ENCODE results near the gene AK6. TPM values are rescaled to one million over a fixed set of nuclear protein-coding genes. Genes with fewer than 3 reads are reported as not detected.

The AK6 gene
- total RNA-seq, 3 donors from 2014 or later, result 21.4 to 35.8 (median 28.5) TPM

DNA sequence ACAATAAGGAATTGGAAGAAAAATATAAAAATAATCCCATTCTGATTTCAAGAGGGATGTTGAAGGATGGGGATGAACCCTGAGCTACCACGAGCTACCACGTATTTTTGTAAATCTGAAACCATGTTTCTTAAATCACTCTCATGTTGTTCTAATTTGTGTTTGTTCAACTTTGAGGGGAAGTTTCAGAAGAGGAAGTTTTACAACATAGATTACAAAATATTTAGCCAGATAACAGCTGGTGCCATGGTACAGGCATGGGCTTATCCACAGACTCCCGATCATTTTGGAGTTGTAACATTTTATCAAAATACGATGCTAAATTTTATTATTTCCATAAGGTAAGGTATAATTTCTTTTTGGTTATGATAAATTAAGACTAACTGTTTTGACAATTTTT is 51.9 kb downstream of the AK6 start:
- Histone ChIP-seq H3K4me3 (no peak overlapping the region), H3K9me3 (no peaks in the 10 kb centered on the region), H3K4me1 (ENCODE audit: low read depth) (no peaks in the 10 kb centered on the region), H3K36me3 (ENCODE audit: low read depth) (no peaks in the 10 kb centered on the region)
- ATAC-seq (no peak), DNase-seq (no peak)
- intact Hi-C loops (cut with DNase I, micrococcal nuclease), result no loop called here
- TF ChIP-seq CTCF (IDR thresholded peaks at IDR 0.05), result no peak

GRCh38 chr5:69315972-69316371 is 53.3 kb downstream of the AK6 start:
- DNase-seq, result no peak
- ATAC-seq, result no peak
- intact Hi-C loops (cut with DNase I, micrococcal nuclease), result no loop called here
- no peaks in the 10 kb centered on the region for H3K4me1 ChIP-seq (ENCODE audit: low read depth)
- no peak for TF ChIP-seq CTCF (IDR thresholded peaks at IDR 0.05)
- H3K36me3 ChIP-seq (ENCODE audit: low read depth), result no peaks in the 10 kb centered on the region
- no peak overlapping the region for H3K4me3 ChIP-seq
- no peaks in the 10 kb centered on the region for H3K9me3 ChIP-seq

DNA sequence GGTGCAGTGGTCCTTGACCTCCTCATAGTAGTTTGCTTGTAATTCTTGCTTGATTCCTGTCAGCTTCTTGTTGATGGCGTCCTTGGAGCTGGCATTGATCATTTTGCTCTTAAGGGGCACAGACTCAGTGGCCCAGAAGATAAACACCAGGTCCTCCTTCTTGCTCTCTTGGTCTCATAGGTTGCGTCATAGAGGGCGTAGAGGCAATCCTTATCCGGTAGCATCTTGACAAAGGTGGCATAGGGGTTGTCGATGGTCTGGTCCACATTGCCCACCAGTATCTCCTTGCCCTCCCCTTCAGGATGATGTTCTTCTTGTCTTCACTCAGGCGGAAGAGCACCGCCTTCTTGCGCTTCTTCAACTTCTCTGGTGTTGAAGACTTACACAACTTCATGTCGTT is 55.9 kb downstream of the AK6 start:
- intact Hi-C loops (cut with DNase I, micrococcal nuclease), result no loop called here
- no peak for TF ChIP-seq CTCF (IDR thresholded peaks at IDR 0.05)
- H3K4me3 ChIP-seq, result no peak overlapping the region
- no peaks in the 10 kb centered on the region for H3K36me3 ChIP-seq (ENCODE audit: low read depth)
- ATAC-seq (no peak), DNase-seq (no peak)
- H3K4me1 ChIP-seq (ENCODE audit: low read depth), result no peaks in the 10 kb centered on the region
- no peaks in the 10 kb centered on the region for H3K9me3 ChIP-seq

- DNase-seq, result no peak
- intact Hi-C loops (cut with DNase I, micrococcal nuclease), result no loop called here
- Histone ChIP-seq H3K4me1 (ENCODE audit: low read depth) (no peaks in the 10 kb centered on the region), H3K9me3 (no peaks in the 10 kb centered on the region), H3K36me3 (ENCODE audit: low read depth) (no peaks in the 10 kb centered on the region), H3K4me3 (no peak overlapping the region)
- no peak for ATAC-seq
- no peak for TF ChIP-seq CTCF (IDR thresholded peaks at IDR 0.05)
Measured at GRCh38 chr5:69312459-69313160, 56.7 kb downstream of the AK6 start.

- H3K4me1 ChIP-seq (ENCODE audit: low read depth), result no peaks in the 10 kb centered on the region
- intact Hi-C loops (cut with DNase I, micrococcal nuclease), result no loop called here
- no peak overlapping the region for H3K4me3 ChIP-seq
- DNase-seq (no peak), ATAC-seq (no peak)
- no peaks in the 10 kb centered on the region for H3K36me3 ChIP-seq (ENCODE audit: low read depth)
- TF ChIP-seq CTCF (IDR thresholded peaks at IDR 0.05), result no peak
- H3K9me3 ChIP-seq, result no peaks in the 10 kb centered on the region
Measured at GRCh38 chr5:69309380-69309779, 59.9 kb downstream of the AK6 start.

Data from mucosa of descending colon (tissue), 3 donors.